Esophagus muscularis mucosa (tissue), 4 donors: Measurements from ENCODE around the gene DBR1. TPM values are rescaled to one million over a fixed set of nuclear protein-coding genes. Genes with fewer than 3 reads are reported as not detected.

ENCODE experiments used
- DNase-seq: peaks from one replicate; pipeline ENCODE4 v3.0.0-alpha.2; 2017; ENCODE audit errors: extremely low spot score
- H3K27ac ChIP-seq, 4 donors: fragments of 200-600 bp; sonication (generic); replicated peaks in 1 of 4; 1 replicate in 3 of 4; 2 replicates in 1 of 4; pipeline ENCODE4 v1.5.1; 2016 to 2019; ENCODE audit warnings: mild to moderate bottlenecking in 1 of 4
- H3K27me3 ChIP-seq, 4 donors: fragments of 200-600 bp; sonication (generic); one replicate each; pipeline versions ENCODE4 v1.5.1 to v1.6.0; 2016 to 2019
- H3K36me3 ChIP-seq, 4 donors: fragments of 200-600 bp; sonication (generic); one replicate each; pipeline ENCODE4 v1.5.1; 2016 to 2019
- H3K4me1 ChIP-seq, 4 donors: fragments of 200-600 bp; sonication (generic); one replicate each; pipeline ENCODE4 v1.5.1; 2016 to 2019
- H3K4me3 ChIP-seq, 4 donors: fragments of 200-600 bp; sonication (generic); 1 replicate in 2 of 4; 2 replicates in 2 of 4; pipeline ENCODE4 v1.5.1; 2016 to 2019; ENCODE audit warnings: mild to moderate bottlenecking in 4 of 4, moderate library complexity in 1 of 4
- H3K9me3 ChIP-seq, 4 donors: fragments of 200-600 bp; sonication (generic); 1 replicate in 3 of 4; 2 replicates in 1 of 4; pipeline ENCODE4 v1.5.1; 2016 to 2019
- CTCF ChIP-seq, 3 experiments: fragments of 200-600 bp in 2 of 3; fragments of 450-650 bp in 1 of 3; sonication (generic) in 2 of 3; IDR thresholded peaks; one replicate each; pipeline ENCODE4 v1.5.1; 2017 to 2019; ENCODE audit warnings: antibody characterized with exemption in 3 of 3, mild to moderate bottlenecking in 2 of 3, moderate library complexity in 1 of 3
- EP300 ChIP-seq: sonication (generic); formaldehyde crosslinking; IDR thresholded peaks from one replicate; pipeline ENCODE4 v1.6.1; 2017; ENCODE audit warnings: antibody characterized with exemption
- POLR2A ChIP-seq: fragments of 450-650 bp; IDR thresholded peaks from one replicate; pipeline ENCODE4 v1.6.1; 2017; ENCODE audit warnings: antibody characterized with exemption, moderate library complexity, mild to moderate bottlenecking, low read depth
- POLR2AphosphoS5 ChIP-seq, 2 donors: sonication (generic); formaldehyde crosslinking; IDR thresholded peaks; one replicate each; pipeline ENCODE4 v1.6.1; 2017; ENCODE audit warnings: antibody characterized with exemption in 2 of 2
- WGBS: methylation state at CpG from one replicate; pipeline ENCODE4 v1.1.5; 2018; 5-methylcytosine and 5-hydroxymethylcytosine counted together
- intact Hi-C: fragments of 100-400 bp; cut with DNase I; formaldehyde crosslinking; loops from one replicate; pipeline ENCODE4 v1.15.1; 2023
- total RNA-seq, 4 donors: library from RNA; depleted of rRNA; stranded (reverse); fragments of >200 nt; gene quantifications; one replicate each; pipeline versions ENCODE4 v1.1.0 to v1.2.1, GENCODE V29; 2016

The DBR1 gene
- total RNA-seq, 4 donors from 2014 or later: 10.4 to 12.7 (median 11.7) TPM

GRCh38 chr3:138184994-138185393, 10.3 kb upstream of the DBR1 start:
- no peak overlapping the region for H3K4me3 ChIP-seq
- WGBS: 60% methylated on average over 3 of the region's 3 CpGs
- no peaks in the 10 kb centered on the region for H3K9me3 ChIP-seq
- TF ChIP-seq EP300 (no peak), CTCF (IDR thresholded peaks at IDR 0.05) (no peak), POLR2A (no peak), POLR2AphosphoS5 (IDR thresholded peaks at IDR 0.05) (no peak)
- DNase-seq: no peak
- H3K27ac ChIP-seq: no peak overlapping the region
- H3K27me3 ChIP-seq: peaks cover 0 to 4% (median 0%) of the 10 kb centered on the region in 4 donors
- peaks cover 17 to 24% (median 23%) of the 10 kb centered on the region in 4 donors for H3K4me1 ChIP-seq
- no peaks in the 10 kb centered on the region for H3K36me3 ChIP-seq
- intact Hi-C loops: no loop called here

GRCh38 chr3:138180375-138181029, 5.8 kb upstream of the DBR1 start:
- H3K4me3 ChIP-seq: no peak overlapping the region
- DNase-seq: no peak
- peaks cover 0 to 4% (median 0%) of the 10 kb centered on the region in 4 donors for H3K27me3 ChIP-seq
- WGBS: 17% methylated on average over 2 of the region's 2 CpGs
- H3K9me3 ChIP-seq: no peaks in the 10 kb centered on the region
- no peak overlapping the region for H3K27ac ChIP-seq
- intact Hi-C loops: no loop called here
- TF ChIP-seq EP300: no peak
- TF ChIP-seq CTCF (IDR thresholded peaks at IDR 0.05): peak in 2 of 3 experiments; percentile 25 to 42
- H3K36me3 ChIP-seq: no peaks in the 10 kb centered on the region
- H3K4me1 ChIP-seq: no peaks in the 10 kb centered on the region

- Histone ChIP-seq H3K4me3 (peak overlapping the region; percentile 70 to 91 (median 78)), H3K36me3 (peaks cover 15 to 39% (median 23%) of the 10 kb centered on the region in 4 donors), H3K4me1 (peaks cover 13 to 30% (median 28%) of the 10 kb centered on the region in 4 donors), H3K27ac (peak overlapping the region; percentile 79 to 83 (median 80)), H3K9me3 (no peaks in the 10 kb centered on the region), H3K27me3 (no peaks in the 10 kb centered on the region)
- TF ChIP-seq EP300: no peak
- intact Hi-C loops: no loop called here
- DNase-seq: no peak
- 73% methylated on average over 13 of the region's 13 CpGs for WGBS
These were observed 826 bp downstream of the DBR1 start for GRCh38 chr3:138173769-138174420.

- Histone ChIP-seq H3K27me3 (no peaks in the 10 kb centered on the region), H3K36me3 (peaks cover 18 to 52% (median 35%) of the 10 kb centered on the region in 4 donors), H3K27ac (no peak overlapping the region), H3K4me3 (no peak overlapping the region), H3K9me3 (no peaks in the 10 kb centered on the region), H3K4me1 (peaks cover 13 to 30% (median 28%) of the 10 kb centered on the region in 4 donors)
- no peak for DNase-seq
- WGBS: 69% methylated on average over 2 of the region's 2 CpGs
- TF ChIP-seq POLR2A: no peak
- no peak for TF ChIP-seq POLR2AphosphoS5 (IDR thresholded peaks at IDR 0.05)
- TF ChIP-seq CTCF (IDR thresholded peaks at IDR 0.05): no peak
- TF ChIP-seq EP300: no peak
- intact Hi-C loops: no loop called here
These were observed 2.1 kb downstream of the DBR1 start for GRCh38 chr3:138172625-138173024.

GRCh38 chr3:138165061-138165460, 9.7 kb downstream of the DBR1 start:
- no peak overlapping the region for H3K27ac ChIP-seq
- TF ChIP-seq EP300: no peak
- no peak for TF ChIP-seq CTCF (IDR thresholded peaks at IDR 0.05)
- TF ChIP-seq POLR2AphosphoS5 (IDR thresholded peaks at IDR 0.05): no peak
- TF ChIP-seq POLR2A: no peak
- no peak overlapping the region for H3K4me3 ChIP-seq
- H3K27me3 ChIP-seq: no peaks in the 10 kb centered on the region
- peaks cover 69 to 98% (median 87%) of the 10 kb centered on the region in 4 donors for H3K36me3 ChIP-seq
- no peaks in the 10 kb centered on the region for H3K4me1 ChIP-seq
- no peaks in the 10 kb centered on the region for H3K9me3 ChIP-seq
- 96% methylated on average over 2 of the region's 2 CpGs for WGBS
- DNase-seq: no peak
- intact Hi-C loops: no loop called here
